Type B pancreatic cell (in vitro differentiated cells): ENCODE results near the gene MKRN2. TPM values are rescaled to one million over a fixed set of nuclear protein-coding genes. Genes with fewer than 3 reads are reported as not detected.
A peak's percentile ranks its signal among the peaks of the same experiment; 100 is the strongest.

Source experiments
- DNase-seq: peaks from one replicate; pipeline ENCODE4 v3.0.0; 2021; ENCODE audit warnings: mixed read lengths; ENCODE audit not compliant: unreplicated experiment; ENCODE audit errors: extremely low spot score
- H3K27ac Mint-ChIP-seq: 2 replicates; pipeline ENCODE4 v1.8.0; 2021; ENCODE audit warnings: mild to moderate bottlenecking, mixed read lengths
- H3K27me3 Mint-ChIP-seq: 2 replicates; pipeline ENCODE4 v1.8.0; 2021; ENCODE audit warnings: mixed read lengths
- H3K36me3 Mint-ChIP-seq: 2 replicates; pipeline ENCODE4 v1.8.0; 2021; ENCODE audit warnings: mixed read lengths
- H3K4me1 Mint-ChIP-seq: one replicate; pipeline ENCODE4 v1.8.0; 2021; ENCODE audit warnings: mixed read lengths; ENCODE audit not compliant: unreplicated experiment
- H3K4me3 Mint-ChIP-seq: 2 replicates; pipeline ENCODE4 v1.8.0; 2021; ENCODE audit warnings: mild to moderate bottlenecking, mixed read lengths
- H3K9me3 Mint-ChIP-seq: 2 replicates; pipeline ENCODE4 v1.8.0; 2021; ENCODE audit warnings: mixed read lengths
- total RNA-seq: library from RNA; stranded (reverse); gene quantifications from 2 replicates; pipeline ENCODE4 v1.2.1, GENCODE V29; 2021; ENCODE audit warnings: low replicate concordance
- TF ChIP-seq, protein P1 (sequence below): fragments of 200-600 bp; sonication (generic); conservative IDR thresholded peaks from 2 replicates; pipeline ENCODE4 v1.5.0; 2021; ENCODE audit warnings: antibody characterized with exemption, mild to moderate bottlenecking

MKRN2 gene
- total RNA-seq, 1 donor from 2014 or later, result 28.6 TPM

GRCh38 chr3:12574661-12575060 lies 17.8 kb downstream of the MKRN2 start:
- no peak overlapping the region for H3K4me3 Mint-ChIP-seq
- peaks cover 38% of the 10 kb centered on the region for H3K36me3 Mint-ChIP-seq
- H3K27ac Mint-ChIP-seq, result peak overlapping the region; percentile 46
- no peaks in the 10 kb centered on the region for H3K9me3 Mint-ChIP-seq
- TF ChIP-seq, protein P1, sequence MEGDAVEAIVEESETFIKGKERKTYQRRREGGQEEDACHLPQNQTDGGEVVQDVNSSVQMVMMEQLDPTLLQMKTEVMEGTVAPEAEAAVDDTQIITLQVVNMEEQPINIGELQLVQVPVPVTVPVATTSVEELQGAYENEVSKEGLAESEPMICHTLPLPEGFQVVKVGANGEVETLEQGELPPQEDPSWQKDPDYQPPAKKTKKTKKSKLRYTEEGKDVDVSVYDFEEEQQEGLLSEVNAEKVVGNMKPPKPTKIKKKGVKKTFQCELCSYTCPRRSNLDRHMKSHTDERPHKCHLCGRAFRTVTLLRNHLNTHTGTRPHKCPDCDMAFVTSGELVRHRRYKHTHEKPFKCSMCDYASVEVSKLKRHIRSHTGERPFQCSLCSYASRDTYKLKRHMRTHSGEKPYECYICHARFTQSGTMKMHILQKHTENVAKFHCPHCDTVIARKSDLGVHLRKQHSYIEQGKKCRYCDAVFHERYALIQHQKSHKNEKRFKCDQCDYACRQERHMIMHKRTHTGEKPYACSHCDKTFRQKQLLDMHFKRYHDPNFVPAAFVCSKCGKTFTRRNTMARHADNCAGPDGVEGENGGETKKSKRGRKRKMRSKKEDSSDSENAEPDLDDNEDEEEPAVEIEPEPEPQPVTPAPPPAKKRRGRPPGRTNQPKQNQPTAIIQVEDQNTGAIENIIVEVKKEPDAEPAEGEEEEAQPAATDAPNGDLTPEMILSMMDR, result no peak
- DNase-seq, result no peak
- no peaks in the 10 kb centered on the region for H3K27me3 Mint-ChIP-seq
- no peaks in the 10 kb centered on the region for H3K4me1 Mint-ChIP-seq

GRCh38 chr3:12577379-12577778 lies 20.5 kb downstream of the MKRN2 start:
- Mint-ChIP-seq H3K4me3 (no peak overlapping the region), H3K27me3 (no peaks in the 10 kb centered on the region), H3K9me3 (no peaks in the 10 kb centered on the region), H3K27ac (no peak overlapping the region), H3K36me3 (peaks cover 41% of the 10 kb centered on the region), H3K4me1 (no peaks in the 10 kb centered on the region)
- TF ChIP-seq, protein P1, result no peak
- no peak for DNase-seq

GRCh38 chr3:12578742-12579141 lies 21.9 kb downstream of the MKRN2 start:
- H3K36me3 Mint-ChIP-seq, result peaks cover 40% of the 10 kb centered on the region

GRCh38 chr3:12579456-12579855 lies 22.6 kb downstream of the MKRN2 start:
- Mint-ChIP-seq H3K27ac (peak overlapping the region; percentile 64), H3K27me3 (no peaks in the 10 kb centered on the region), H3K9me3 (no peaks in the 10 kb centered on the region), H3K36me3 (peaks cover 35% of the 10 kb centered on the region), H3K4me1 (no peaks in the 10 kb centered on the region), H3K4me3 (no peak overlapping the region)
- DNase-seq, result no peak
- TF ChIP-seq, protein P1, result no peak

More at GRCh38 chr3:12578742-12579141, 21.9 kb downstream of the MKRN2 start:
- no peak for DNase-seq
- no peaks in the 10 kb centered on the region for H3K4me1 Mint-ChIP-seq
- no peaks in the 10 kb centered on the region for H3K27me3 Mint-ChIP-seq
- TF ChIP-seq, protein P1, result peak; percentile 55
- no peak overlapping the region for H3K4me3 Mint-ChIP-seq
- H3K9me3 Mint-ChIP-seq, result no peaks in the 10 kb centered on the region
- H3K27ac Mint-ChIP-seq, result no peak overlapping the region

DNA sequence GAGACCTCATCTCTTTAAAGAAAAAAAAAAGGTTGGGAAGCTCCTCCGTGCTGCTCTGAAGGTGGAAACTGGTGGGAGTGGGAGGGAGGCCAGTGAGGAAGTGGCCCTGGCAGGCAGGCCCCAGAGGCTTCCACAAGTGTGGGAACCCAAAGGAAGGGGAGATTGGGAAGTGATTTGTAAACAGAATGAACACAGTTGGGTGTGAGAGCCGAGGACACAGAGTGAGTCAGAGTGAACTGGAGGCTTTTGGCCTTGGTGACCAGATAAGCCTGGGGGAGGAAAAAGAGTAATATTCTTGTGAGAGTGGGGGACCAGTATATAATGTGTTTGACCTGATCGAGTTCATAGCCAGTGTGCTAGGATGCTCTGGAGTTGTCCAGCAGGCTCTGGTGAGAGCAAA lies 23.0 kb downstream of the MKRN2 start:
- H3K4me1 Mint-ChIP-seq, result no peaks in the 10 kb centered on the region
- H3K36me3 Mint-ChIP-seq, result peaks cover 40% of the 10 kb centered on the region
- TF ChIP-seq, protein P1, result no peak
- no peak overlapping the region for H3K27ac Mint-ChIP-seq
- DNase-seq, result no peak
- H3K4me3 Mint-ChIP-seq, result no peak overlapping the region
- H3K9me3 Mint-ChIP-seq, result no peaks in the 10 kb centered on the region
- no peaks in the 10 kb centered on the region for H3K27me3 Mint-ChIP-seq

- H3K27me3 Mint-ChIP-seq, result no peaks in the 10 kb centered on the region
- TF ChIP-seq, protein P1, result no peak
These were observed 25.8 kb downstream of the MKRN2 start for GRCh38 chr3:12582730-12583129.

More at GRCh38 chr3:12582730-12583129, 25.8 kb downstream of the MKRN2 start:
- H3K27ac Mint-ChIP-seq, result no peak overlapping the region
- H3K36me3 Mint-ChIP-seq, result peaks cover 27% of the 10 kb centered on the region
- DNase-seq, result no peak
- H3K9me3 Mint-ChIP-seq, result no peaks in the 10 kb centered on the region
- no peaks in the 10 kb centered on the region for H3K4me1 Mint-ChIP-seq
- no peak overlapping the region for H3K4me3 Mint-ChIP-seq
